COLO668 (cell line): ENCODE measurements around the gene PCNX2.
"Not testable (repeated sequence)": the region's sequence is repeated elsewhere in the genome, so short reads cannot be mapped to it uniquely, and the experiment has no call there.

Source experiments
- DNase-seq: peaks from one replicate; lab custom pipeline; 2025; ENCODE audit not compliant: unreplicated experiment; lab: John Stamatoyannopoulos, UW

The PCNX2 gene

DNA sequence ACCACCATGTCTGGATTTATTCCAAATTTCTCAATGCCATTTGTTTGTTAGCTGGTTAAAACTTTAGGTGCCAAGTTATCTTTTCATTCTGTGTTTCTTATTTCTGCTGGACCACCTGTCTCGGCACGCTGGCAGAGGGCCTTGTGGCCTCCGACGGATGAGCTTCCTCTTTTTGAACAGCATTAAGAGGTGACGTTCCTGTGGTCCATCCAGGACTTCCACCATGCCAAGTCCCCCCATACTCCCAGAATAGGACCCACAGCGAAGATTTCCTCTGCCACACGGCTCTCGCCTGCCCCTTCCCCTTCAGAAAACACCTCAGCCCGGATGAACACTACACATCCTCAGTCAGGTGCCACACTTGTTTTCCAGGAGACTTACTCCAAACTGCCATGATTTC lies 271.3 kb downstream of the PCNX2 start:
- DNase-seq: no peak

- no peak for DNase-seq
These were observed 273.3 kb downstream of the PCNX2 start for GRCh38 chr1:233022246-233022645.

DNA sequence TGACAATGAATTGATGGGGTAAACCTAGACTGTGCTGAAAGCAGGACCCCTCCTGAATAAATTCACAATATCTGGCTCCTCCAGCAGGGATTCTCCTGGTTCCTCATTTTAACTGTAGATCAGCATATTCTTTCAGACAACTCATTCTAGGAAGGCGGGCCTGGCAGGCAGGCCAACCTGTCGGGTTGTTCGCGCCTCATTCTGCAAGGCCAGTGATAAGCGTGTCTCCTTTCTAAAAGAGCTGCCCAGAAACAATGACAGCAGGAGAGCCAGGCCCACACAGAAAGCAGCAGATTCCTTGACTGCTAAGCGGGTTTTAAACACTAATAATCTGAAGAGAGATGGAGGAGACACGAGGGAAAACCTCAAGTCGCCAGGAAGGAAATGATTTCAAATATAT lies 275.1 kb downstream of the PCNX2 start:
- no peak for DNase-seq

GRCh38 chr1:233019778-233020325 lies 275.7 kb downstream of the PCNX2 start:
- DNase-seq: no peak

DNA sequence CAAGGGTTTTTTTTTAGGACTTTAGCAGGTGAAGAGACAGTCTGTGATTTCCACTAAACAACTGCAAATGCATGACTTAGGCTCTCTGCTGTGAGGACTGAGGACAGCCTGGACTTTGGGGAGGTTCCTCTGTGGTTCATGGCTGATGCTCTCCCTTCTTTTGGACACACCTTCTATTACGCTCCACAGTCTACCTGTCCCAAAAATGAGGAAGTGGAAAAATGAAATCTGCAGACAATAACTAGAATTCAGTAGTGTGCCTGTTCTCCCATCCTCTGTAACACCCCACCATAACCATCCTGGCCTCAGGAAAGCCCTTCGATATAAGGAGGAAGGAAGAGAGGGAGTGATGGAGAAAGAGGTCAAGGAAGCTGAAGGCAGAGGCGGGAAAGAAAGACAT lies 276.4 kb downstream of the PCNX2 start:
- no peak for DNase-seq

GRCh38 chr1:233016798-233017197 lies 278.7 kb downstream of the PCNX2 start:
- DNase-seq: no peak

DNA sequence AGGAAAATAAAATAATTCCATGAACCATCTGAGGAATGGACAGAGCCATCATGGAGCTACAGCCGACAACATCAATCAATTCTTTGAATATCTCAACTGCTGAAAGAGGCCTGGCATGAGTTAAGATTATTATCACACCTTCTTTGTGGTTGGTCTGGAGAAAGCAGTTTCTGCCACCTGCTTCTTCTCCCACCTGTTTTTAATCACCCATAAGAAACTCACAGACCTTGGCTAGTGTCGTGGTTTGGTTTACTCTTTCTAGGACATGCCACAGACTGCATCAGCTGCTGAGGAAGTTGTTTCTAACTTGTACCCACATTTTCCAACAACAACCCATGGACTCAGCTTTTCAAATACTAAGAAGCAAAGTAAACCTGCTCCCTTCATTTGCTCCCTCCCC lies 279.6 kb downstream of the PCNX2 start:
- DNase-seq: no peak

DNA sequence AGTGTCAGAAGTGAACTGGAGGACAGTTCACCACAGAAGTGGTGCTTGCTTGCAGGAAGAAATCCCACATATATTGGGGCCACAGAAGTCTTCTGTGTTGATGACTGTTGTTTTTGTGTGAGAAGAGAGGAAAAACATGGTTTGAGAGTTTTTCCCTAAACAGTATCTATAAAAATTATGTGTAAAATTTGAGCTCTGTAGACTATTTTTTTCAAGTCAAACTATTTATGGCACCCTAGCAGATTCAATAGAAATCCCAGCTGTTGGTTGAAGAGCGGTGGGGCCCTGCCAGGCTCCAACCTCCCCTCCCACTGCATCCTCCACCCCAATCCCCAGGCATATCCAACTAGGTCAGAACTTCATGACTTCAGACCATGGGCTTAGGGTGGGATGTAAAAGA lies 283.5 kb downstream of the PCNX2 start:
- DNase-seq: no peak

GRCh38 chr1:233010146-233010545 lies 285.4 kb downstream of the PCNX2 start:
- DNase-seq: no peak

DNA sequence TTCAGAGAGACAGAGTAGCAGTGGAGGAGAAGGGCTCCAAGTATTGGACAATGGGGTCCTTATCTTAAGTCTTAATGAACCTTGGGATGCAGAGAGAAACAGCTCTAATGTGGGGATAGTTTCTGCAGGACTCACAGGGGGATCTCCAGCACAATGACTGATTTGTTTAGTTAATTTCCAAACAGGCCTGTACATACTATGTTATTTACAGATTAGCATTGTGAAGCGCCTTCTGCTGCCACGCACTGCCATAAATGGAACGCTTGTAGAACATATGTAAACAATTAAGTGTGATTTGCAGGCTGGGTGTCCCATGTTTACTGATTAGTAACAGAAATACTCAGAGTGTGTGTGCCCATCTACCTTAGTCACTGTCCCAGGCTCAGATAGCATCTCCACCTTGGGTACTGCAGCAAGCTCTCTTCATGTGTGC lies 289.0 kb downstream of the PCNX2 start:
- DNase-seq: peak; percentile 27

DNA sequence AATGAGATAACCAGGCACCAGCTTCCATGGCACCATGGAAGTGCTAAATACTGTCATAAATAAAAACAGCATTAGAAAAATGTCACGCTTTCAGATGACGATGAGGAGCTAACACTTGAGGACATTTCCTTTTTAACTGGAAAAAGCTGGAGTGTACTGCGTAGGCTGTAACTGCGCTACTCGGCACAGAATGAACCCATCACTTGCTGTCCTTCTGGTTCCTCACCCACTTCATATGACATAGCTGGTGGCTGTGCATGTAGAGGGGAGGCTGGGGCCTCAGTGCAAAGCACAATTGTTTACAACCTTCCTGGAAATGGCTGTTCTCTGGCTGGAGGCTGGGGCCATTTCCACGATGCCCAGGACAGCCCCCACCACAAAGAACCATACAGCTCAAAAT lies 289.4 kb downstream of the PCNX2 start:
- DNase-seq: no peak

- DNase-seq: peak; percentile 71
These were observed 289.8 kb downstream of the PCNX2 start for GRCh38 chr1:233005703-233006102.

- peak; percentile 87 for DNase-seq
These were observed 290.4 kb downstream of the PCNX2 start for GRCh38 chr1:233005156-233005555.

DNA sequence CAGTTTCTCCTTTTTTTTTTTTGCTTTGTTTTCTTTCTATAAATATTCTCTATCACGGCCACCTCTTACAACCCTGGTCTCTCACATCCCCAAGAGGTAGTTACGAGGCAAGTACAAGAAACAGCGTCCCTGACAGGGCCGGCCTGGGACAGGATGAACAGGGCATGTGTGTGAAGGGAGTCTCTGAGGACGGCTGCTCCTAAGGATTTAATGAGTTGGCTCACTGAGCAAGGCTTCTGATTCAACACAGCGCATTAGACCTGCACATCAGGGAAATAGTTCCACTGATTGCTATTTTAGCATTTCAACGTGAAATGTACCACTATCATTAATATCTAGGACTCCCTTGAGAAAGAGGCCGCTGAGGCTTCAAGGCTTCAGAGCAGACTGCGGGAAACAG lies 291.1 kb downstream of the PCNX2 start:
- no peak for DNase-seq

- DNase-seq: not testable (repeated sequence)
These were observed 291.9 kb downstream of the PCNX2 start for GRCh38 chr1:233003638-233004037.

DNA sequence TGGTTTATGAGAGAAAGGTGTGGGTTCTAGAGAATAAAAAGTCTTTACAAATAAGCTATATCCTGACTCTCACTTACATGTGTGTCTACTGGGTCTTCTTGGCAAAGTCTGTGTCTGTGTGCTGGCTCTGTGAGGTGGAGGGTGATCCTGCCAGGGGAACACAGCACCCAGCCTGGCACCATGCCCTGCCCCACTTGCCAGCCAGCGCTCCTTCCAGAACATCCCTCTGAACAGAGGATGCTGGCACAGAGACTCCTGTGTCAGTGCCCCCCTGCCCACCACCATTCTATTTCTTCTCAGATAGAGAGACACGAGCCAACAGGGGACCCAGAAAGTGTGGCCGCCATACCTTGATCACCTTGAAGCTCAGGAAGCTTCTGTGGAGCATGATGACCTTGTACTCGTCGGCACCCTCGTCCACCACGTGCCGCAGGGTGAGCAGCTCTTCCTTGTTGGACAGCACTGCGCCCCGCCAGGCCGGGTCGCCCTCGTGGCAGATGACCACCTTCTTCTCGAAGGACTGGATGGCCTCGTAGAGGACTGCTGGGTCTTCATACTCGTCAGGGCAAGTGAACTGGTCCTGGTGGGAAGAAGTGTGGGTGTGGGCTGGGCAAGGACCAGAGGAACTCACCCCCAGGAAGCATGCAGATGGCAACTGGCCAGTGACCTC lies 295.4 kb downstream of the PCNX2 start:
- no peak for DNase-seq

- DNase-seq: no peak
These were observed 296.9 kb downstream of the PCNX2 start for GRCh38 chr1:232998646-232999045.

GRCh38 chr1:232998138-232998537 lies 297.4 kb downstream of the PCNX2 start:
- DNase-seq: no peak

DNA sequence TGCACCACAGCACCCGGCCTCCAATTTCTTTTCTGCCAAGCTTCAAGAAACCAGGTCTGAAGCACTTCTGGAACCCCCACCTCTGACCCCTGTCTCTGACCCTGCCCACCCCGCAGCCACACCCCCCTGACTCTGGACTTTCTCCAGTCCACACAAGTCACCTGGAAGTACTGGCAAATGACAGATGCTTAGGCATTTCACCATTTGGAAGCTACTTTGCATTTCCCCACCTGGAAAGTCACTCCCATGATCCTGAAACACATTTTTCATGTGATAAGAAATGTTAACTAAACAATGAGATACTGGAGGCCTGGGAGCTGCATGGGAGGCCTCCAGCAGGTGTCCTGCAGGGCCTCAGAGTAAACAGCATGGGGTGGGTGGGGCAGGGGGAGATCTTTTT lies 299.4 kb downstream of the PCNX2 start:
- DNase-seq: no peak

DNA sequence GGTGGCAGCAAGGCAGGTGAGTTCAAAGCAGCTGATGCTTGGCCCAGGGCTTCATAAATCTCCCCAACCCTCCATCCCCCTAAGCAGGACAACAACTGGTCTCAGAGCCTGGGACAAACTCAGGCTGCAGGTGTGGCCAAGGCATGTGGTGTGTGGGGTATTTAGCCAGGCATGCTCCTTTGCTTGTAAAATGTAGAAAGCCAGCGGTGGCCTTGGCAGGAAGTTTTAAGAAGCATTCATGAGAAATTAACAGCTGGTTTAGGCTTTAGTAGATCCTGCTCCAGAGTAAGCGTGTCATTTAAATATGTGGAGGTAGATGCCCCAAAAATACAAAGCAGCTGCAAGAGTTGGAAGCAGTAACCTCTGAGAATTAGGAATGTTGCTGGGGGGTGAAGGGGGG lies 300.3 kb downstream of the PCNX2 start:
- no peak for DNase-seq

DNA sequence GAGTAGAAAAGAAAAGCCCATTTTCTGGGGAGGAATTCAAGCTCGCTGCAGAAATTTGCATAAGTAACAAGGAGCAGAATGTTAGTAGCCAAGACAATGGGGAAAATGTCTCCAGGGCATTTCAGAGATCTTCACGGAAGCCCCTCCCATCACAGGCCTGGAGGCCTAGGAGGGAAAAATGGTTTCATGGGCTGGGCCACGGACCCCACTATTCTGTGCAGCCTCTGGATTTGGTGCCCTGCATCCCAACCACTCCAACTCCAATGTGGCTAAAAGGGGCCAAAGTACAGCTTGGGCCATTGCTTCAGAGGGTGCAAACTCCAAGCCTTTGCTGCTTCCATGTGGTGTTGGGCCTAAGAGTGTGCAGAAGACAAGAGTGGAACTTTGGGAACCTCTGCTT lies 302.0 kb downstream of the PCNX2 start:
- DNase-seq: no peak

GRCh38 chr1:232992227-232992626 lies 303.3 kb downstream of the PCNX2 start:
- no peak for DNase-seq

DNA sequence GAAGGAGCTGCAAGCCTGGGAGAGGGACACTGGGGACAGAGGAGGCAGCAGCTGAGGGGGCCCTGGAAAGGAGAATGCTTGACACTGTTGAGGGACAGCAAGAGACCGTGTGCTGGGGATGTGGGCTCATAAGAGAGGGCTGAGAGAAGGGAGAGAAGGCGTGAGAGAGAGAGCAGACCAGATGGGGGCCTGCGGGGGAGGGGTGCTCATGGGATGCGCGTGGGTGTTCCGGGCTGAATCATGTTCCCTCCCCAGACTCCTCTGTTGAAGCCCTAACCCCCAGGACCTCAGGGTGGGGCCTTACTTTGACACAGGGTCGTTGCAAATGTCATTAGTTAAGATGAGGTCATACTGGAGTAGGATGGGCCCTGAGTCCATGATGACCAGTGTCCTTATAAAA lies 304.3 kb downstream of the PCNX2 start:
- no peak for DNase-seq
